Measurements from ENCODE around the gene SMPD3. TPM values are rescaled to one million over a fixed set of nuclear protein-coding genes. Genes with fewer than 3 reads are reported as not detected.
A peak's percentile ranks its signal among the peaks of the same experiment; 100 is the strongest.

SMPD3 gene
- total RNA-seq, 1 experiment from 2014 or later = not detected

- no peak overlapping the region for H3K27ac Mint-ChIP-seq (ENCODE audit: low read depth, unreplicated experiment)
- no peaks in the 10 kb centered on the region for H3K36me3 Mint-ChIP-seq (ENCODE audit: insufficient read depth, unreplicated experiment)
- no TSS peak for BruUV-seq (replicated peaks)
- H3K4me1 Mint-ChIP-seq (ENCODE audit: insufficient read depth, unreplicated experiment) = no peaks in the 10 kb centered on the region
- peak; percentile 11 for TF ChIP-seq CTCF (IDR thresholded peaks at IDR 0.05; ENCODE audit: unreplicated experiment)
- ChIA-PET CTCF (interaction anchor here (0.7 to 1.8 kb wide), 4 partner anchors 13 to 102 kb away, joined by 3 to 8 read pairs (median 4); no protein-coding TSS in a partner anchor), POLR2A (no interaction called here)
- no peak overlapping the region for H3K4me3 Mint-ChIP-seq (ENCODE audit: unreplicated experiment)
- no peak for DNase-seq (ENCODE audit: unreplicated experiment)
- no peaks in the 10 kb centered on the region for H3K27me3 Mint-ChIP-seq (ENCODE audit: insufficient read depth, unreplicated experiment)
- intact Hi-C loops (cut with micrococcal nuclease) = no loop called here
- no peaks in the 10 kb centered on the region for H3K9me3 Mint-ChIP-seq (ENCODE audit: unreplicated experiment)
Observed at GRCh38 chr16:68382296-68382718, 66.0 kb downstream of the SMPD3 start.

GRCh38 chr16:68381363-68381724 lies 67.0 kb downstream of the SMPD3 start:
- intact Hi-C loops (cut with micrococcal nuclease) = no loop called here
- CTCF ChIA-PET = interaction anchor here (1.0 to 1.8 kb wide), 3 partner anchors 12 to 15 kb away, joined by 3 to 8 read pairs (median 3); no protein-coding TSS in a partner anchor
- no peak for TF ChIP-seq CTCF (IDR thresholded peaks at IDR 0.05; ENCODE audit: unreplicated experiment)
- Mint-ChIP-seq H3K4me1 (ENCODE audit: insufficient read depth, unreplicated experiment) (no peaks in the 10 kb centered on the region), H3K27me3 (ENCODE audit: insufficient read depth, unreplicated experiment) (no peaks in the 10 kb centered on the region), H3K27ac (ENCODE audit: low read depth, unreplicated experiment) (no peak overlapping the region), H3K36me3 (ENCODE audit: insufficient read depth, unreplicated experiment) (no peaks in the 10 kb centered on the region), H3K9me3 (ENCODE audit: unreplicated experiment) (no peaks in the 10 kb centered on the region), H3K4me3 (ENCODE audit: unreplicated experiment) (no peak overlapping the region)
- BruUV-seq (replicated peaks) = no TSS peak
- no peak for DNase-seq (ENCODE audit: unreplicated experiment)
- POLR2A ChIA-PET = interaction anchor here (0.6 kb wide), 1 partner anchor 255 kb away, joined by 3 read pairs; no protein-coding TSS in a partner anchor

- Mint-ChIP-seq H3K4me1 (ENCODE audit: insufficient read depth, unreplicated experiment) (no peaks in the 10 kb centered on the region), H3K4me3 (ENCODE audit: unreplicated experiment) (no peak overlapping the region), H3K27me3 (ENCODE audit: insufficient read depth, unreplicated experiment) (no peaks in the 10 kb centered on the region), H3K27ac (ENCODE audit: low read depth, unreplicated experiment) (no peak overlapping the region), H3K36me3 (ENCODE audit: insufficient read depth, unreplicated experiment) (no peaks in the 10 kb centered on the region), H3K9me3 (ENCODE audit: unreplicated experiment) (no peaks in the 10 kb centered on the region)
- CTCF ChIA-PET = interaction anchor here (1.4 to 1.8 kb wide), 2 partner anchors 11 to 16 kb away, joined by 3 to 8 read pairs; no protein-coding TSS in a partner anchor
- DNase-seq (ENCODE audit: unreplicated experiment) = no peak
- intact Hi-C loops (cut with micrococcal nuclease) = no loop called here
- no peak for TF ChIP-seq CTCF (IDR thresholded peaks at IDR 0.05; ENCODE audit: unreplicated experiment)
- no TSS peak for BruUV-seq (replicated peaks)
- POLR2A ChIA-PET = no interaction called here
Observed at GRCh38 chr16:68380676-68381362, 67.5 kb downstream of the SMPD3 start.

- no peak for DNase-seq (ENCODE audit: unreplicated experiment)
- Mint-ChIP-seq H3K4me3 (ENCODE audit: unreplicated experiment) (no peak overlapping the region), H3K36me3 (ENCODE audit: insufficient read depth, unreplicated experiment) (no peaks in the 10 kb centered on the region), H3K27ac (ENCODE audit: low read depth, unreplicated experiment) (no peak overlapping the region), H3K9me3 (ENCODE audit: unreplicated experiment) (no peaks in the 10 kb centered on the region), H3K27me3 (ENCODE audit: insufficient read depth, unreplicated experiment) (peaks cover 3% of the 10 kb centered on the region), H3K4me1 (ENCODE audit: insufficient read depth, unreplicated experiment) (no peaks in the 10 kb centered on the region)
- intact Hi-C loops (cut with micrococcal nuclease) = no loop called here
- no TSS peak for BruUV-seq (replicated peaks)
- TF ChIP-seq CTCF (IDR thresholded peaks at IDR 0.05; ENCODE audit: unreplicated experiment) = no peak
- POLR2A ChIA-PET = no interaction called here
- CTCF ChIA-PET = no interaction called here
Observed at GRCh38 chr16:68380348-68380670, 68.0 kb downstream of the SMPD3 start.

Data from MCF 10A (cell line).